Stimulated activated CD8-positive, alpha-beta memory T cell treated with anti-CD3 and anti-CD28 coated beads, Interleukin-4, amount 100 ng/mL, for 1 hour (primary cell): ENCODE results near the gene LMOD3.

Experiments used
- DNase-seq, 2 donors: peaks; one replicate each; pipeline ENCODE4 v3.0.0-alpha.2; 2020; ENCODE audit warnings: low read depth in 2 of 2, low spot score in 1 of 2

The LMOD3 gene

GRCh38 chr3:69122403-69122802, at the start of gene LMOD3:
LMOD3 (minus strand) TSS chr3:69122595; CDS start chr3:69122386, 209 bp downstream.
- no peak for DNase-seq

- no peak for DNase-seq
Measured at GRCh38 chr3:69172058-69172457, 49.7 kb upstream of the LMOD3 start.

- no peak for DNase-seq
Measured at GRCh38 chr3:69166446-69166845, 44.1 kb upstream of the LMOD3 start.

- DNase-seq, result no peak
Measured at GRCh38 chr3:69165744-69166143, 43.3 kb upstream of the LMOD3 start.

- DNase-seq, result no peak
Measured at GRCh38 chr3:69164296-69164695, 41.9 kb upstream of the LMOD3 start.

- no peak for DNase-seq
Measured at GRCh38 chr3:69162308-69162980, 40.0 kb upstream of the LMOD3 start.

GRCh38 chr3:69161587-69162307, 39.4 kb upstream of the LMOD3 start:
- peak in 1 of 2 donors; percentile 7 for DNase-seq

- no peak for DNase-seq
Measured at GRCh38 chr3:69160525-69160924, 38.1 kb upstream of the LMOD3 start.

GRCh38 chr3:69160107-69160506, 37.7 kb upstream of the LMOD3 start:
- no peak for DNase-seq

- no peak for DNase-seq
Measured at GRCh38 chr3:69149586-69149985, 27.2 kb upstream of the LMOD3 start.

GRCh38 chr3:69145688-69146087, 23.3 kb upstream of the LMOD3 start:
- no peak for DNase-seq

- DNase-seq, result no peak
Measured at GRCh38 chr3:69144631-69145245, 22.3 kb upstream of the LMOD3 start.

- DNase-seq, result no peak
Measured at GRCh38 chr3:69143612-69144011, 21.2 kb upstream of the LMOD3 start.

- DNase-seq, result no peak
Measured at GRCh38 chr3:69142797-69143454, 20.5 kb upstream of the LMOD3 start.

GRCh38 chr3:69142090-69142489, 19.7 kb upstream of the LMOD3 start:
- no peak for DNase-seq

- DNase-seq, result no peak
Measured at GRCh38 chr3:69141313-69141712, 18.9 kb upstream of the LMOD3 start.

GRCh38 chr3:69137412-69137811, 15.0 kb upstream of the LMOD3 start:
- DNase-seq, result no peak

GRCh38 chr3:69137005-69137404, 14.6 kb upstream of the LMOD3 start:
- no peak for DNase-seq

GRCh38 chr3:69130689-69131088, 8.3 kb upstream of the LMOD3 start:
- DNase-seq, result no peak

GRCh38 chr3:69129531-69129930, 7.1 kb upstream of the LMOD3 start:
- DNase-seq, result no peak

- no peak for DNase-seq
Measured at GRCh38 chr3:69128509-69128908, 6.1 kb upstream of the LMOD3 start.

GRCh38 chr3:69126999-69127398, 4.6 kb upstream of the LMOD3 start:
- no peak for DNase-seq
